ENCODE results near the gene ACP7. TPM values are rescaled to one million over a fixed set of nuclear protein-coding genes. Genes with fewer than 3 reads are reported as not detected.
"Not testable (repeated sequence)": the region's sequence is repeated elsewhere in the genome, so short reads cannot be mapped to it uniquely, and the experiment has no call there.

ACP7 gene
- total RNA-seq, 1 experiment from 2014 or later = 0.11 TPM

DNA sequence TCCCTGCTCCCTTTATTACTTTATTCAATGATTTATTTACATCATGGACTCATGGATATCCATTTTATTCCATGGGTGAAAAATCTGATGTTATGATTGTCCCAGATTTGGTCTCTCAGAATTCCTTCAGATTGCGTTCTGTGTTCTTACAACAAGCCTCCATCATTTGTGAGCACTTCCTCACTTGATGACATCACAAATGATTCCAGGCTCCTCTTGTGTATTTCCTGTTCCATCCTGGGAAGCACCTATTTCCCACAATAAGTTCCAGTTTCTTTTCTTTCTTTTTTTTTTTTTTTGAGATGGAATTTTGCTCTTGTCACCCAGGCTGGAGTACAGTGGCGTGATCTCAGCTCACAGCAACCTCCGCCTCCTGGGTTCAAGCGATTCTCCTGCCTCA is 6.7 kb downstream of the ACP7 start:
- Mint-ChIP-seq H3K27ac (no peak overlapping the region), H3K9me3 (peaks cover 11% of the 10 kb centered on the region), H3K4me3 (no peak overlapping the region), H3K36me3 (no peaks in the 10 kb centered on the region), H3K27me3 (ENCODE audit: low read depth) (peaks cover 37% of the 10 kb centered on the region), H3K4me1 (no peaks in the 10 kb centered on the region)
- DNase-seq (ENCODE audit: low spot score) (no peak), ATAC-seq (no peak)
- ChIA-PET POLR2A (interaction anchor here (0.6 kb wide), 1 partner anchor 8 kb away, joined by 4 read pairs; no protein-coding TSS in a partner anchor), CTCF (no interaction called here)
- TF ChIP-seq CBFB (CRISPR knock-in tag; IDR thresholded peaks at IDR 0.05; ENCODE audit: low read depth) = no peak
- TF ChIP-seq, protein P1, sequence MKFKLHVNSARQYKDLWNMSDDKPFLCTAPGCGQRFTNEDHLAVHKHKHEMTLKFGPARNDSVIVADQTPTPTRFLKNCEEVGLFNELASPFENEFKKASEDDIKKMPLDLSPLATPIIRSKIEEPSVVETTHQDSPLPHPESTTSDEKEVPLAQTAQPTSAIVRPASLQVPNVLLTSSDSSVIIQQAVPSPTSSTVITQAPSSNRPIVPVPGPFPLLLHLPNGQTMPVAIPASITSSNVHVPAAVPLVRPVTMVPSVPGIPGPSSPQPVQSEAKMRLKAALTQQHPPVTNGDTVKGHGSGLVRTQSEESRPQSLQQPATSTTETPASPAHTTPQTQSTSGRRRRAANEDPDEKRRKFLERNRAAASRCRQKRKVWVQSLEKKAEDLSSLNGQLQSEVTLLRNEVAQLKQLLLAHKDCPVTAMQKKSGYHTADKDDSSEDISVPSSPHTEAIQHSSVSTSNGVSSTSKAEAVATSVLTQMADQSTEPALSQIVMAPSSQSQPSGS (CRISPR knock-in tag; IDR thresholded peaks at IDR 0.05; ENCODE audit: borderline replicate concordance, low read depth) = no peak
- TF ChIP-seq, protein P2, sequence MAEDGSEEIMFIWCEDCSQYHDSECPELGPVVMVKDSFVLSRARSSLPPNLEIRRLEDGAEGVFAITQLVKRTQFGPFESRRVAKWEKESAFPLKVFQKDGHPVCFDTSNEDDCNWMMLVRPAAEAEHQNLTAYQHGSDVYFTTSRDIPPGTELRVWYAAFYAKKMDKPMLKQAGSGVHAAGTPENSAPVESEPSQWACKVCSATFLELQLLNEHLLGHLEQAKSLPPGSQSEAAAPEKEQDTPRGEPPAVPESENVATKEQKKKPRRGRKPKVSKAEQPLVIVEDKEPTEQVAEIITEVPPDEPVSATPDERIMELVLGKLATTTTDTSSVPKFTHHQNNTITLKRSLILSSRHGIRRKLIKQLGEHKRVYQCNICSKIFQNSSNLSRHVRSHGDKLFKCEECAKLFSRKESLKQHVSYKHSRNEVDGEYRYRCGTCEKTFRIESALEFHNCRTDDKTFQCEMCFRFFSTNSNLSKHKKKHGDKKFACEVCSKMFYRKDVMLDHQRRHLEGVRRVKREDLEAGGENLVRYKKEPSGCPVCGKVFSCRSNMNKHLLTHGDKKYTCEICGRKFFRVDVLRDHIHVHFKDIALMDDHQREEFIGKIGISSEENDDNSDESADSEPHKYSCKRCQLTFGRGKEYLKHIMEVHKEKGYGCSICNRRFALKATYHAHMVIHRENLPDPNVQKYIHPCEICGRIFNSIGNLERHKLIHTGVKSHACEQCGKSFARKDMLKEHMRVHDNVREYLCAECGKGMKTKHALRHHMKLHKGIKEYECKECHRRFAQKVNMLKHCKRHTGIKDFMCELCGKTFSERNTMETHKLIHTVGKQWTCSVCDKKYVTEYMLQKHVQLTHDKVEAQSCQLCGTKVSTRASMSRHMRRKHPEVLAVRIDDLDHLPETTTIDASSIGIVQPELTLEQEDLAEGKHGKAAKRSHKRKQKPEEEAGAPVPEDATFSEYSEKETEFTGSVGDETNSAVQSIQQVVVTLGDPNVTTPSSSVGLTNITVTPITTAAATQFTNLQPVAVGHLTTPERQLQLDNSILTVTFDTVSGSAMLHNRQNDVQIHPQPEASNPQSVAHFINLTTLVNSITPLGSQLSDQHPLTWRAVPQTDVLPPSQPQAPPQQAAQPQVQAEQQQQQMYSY (CRISPR knock-in tag; IDR thresholded peaks at IDR 0.05) = no peak

DNA sequence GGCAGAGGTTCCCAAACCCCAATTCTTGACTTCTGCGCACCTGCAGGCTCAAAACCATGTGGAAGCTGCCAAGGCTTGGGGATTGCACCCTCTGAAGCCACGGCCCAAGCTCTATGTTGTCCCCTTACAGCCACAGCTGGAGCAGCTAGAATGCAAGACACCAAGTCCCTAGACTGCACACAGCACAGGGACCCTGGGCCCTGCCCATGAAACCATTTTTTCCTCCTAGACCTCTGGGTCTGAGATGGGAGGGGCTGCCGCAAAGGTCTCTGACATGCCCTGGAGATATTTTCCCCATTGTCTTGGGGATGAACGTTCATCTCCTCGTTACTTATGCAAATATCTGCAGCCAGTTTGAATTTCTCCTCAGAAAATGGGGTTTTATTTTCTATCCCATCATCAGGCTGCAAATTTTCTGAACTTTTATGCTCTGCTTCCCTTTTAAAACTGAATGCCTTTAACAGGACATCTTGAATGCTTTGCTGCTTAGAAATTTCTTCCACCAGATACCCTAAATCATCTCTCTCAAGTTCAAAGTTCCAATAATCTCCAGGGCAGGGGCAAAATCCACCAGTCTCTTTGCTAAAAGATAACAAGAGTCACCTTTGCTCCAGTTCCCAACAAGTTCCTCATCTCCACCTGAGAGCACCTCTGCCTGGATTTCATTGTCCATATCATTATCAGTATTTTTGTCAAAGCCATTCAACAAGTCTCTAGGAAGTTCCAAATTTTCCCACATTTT is 11.8 kb downstream of the ACP7 start:
- POLR2A ChIA-PET; CTCF ChIA-PET; DNase-seq (ENCODE audit: low spot score); H3K36me3 Mint-ChIP-seq; H3K4me3 Mint-ChIP-seq; ATAC-seq; H3K27ac Mint-ChIP-seq; H3K4me1 Mint-ChIP-seq: not testable (repeated sequence)
- Mint-ChIP-seq H3K9me3 (peaks cover 18% of the 10 kb centered on the region), H3K27me3 (ENCODE audit: low read depth) (peaks cover 58% of the 10 kb centered on the region)

DNA sequence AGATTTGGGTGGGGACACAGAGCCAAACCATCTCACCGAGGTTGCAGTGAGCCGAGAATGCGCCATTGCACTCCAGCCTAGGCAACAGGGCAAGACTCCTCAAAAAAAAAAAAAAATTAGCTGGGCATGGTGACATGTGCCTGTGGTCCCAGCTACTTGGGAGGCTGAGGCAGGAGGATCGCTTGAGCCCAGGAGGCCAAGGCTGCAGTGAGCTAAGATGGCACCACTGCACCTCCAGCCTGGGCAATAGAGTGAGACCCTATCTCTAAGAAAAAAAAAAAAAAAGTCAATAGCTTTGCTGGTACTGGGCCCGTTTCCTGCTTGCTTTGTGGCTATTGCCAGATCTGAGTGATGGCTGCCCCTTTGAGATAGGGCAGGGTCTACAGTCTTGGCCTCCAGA is 13.1 kb downstream of the ACP7 start:
- ATAC-seq = no peak
- Mint-ChIP-seq H3K27ac (no peak overlapping the region), H3K4me3 (no peak overlapping the region), H3K27me3 (ENCODE audit: low read depth) (peaks cover 58% of the 10 kb centered on the region), H3K9me3 (peaks cover 18% of the 10 kb centered on the region), H3K4me1 (no peaks in the 10 kb centered on the region), H3K36me3 (peaks cover 5% of the 10 kb centered on the region)
- TF ChIP-seq, protein P3, sequence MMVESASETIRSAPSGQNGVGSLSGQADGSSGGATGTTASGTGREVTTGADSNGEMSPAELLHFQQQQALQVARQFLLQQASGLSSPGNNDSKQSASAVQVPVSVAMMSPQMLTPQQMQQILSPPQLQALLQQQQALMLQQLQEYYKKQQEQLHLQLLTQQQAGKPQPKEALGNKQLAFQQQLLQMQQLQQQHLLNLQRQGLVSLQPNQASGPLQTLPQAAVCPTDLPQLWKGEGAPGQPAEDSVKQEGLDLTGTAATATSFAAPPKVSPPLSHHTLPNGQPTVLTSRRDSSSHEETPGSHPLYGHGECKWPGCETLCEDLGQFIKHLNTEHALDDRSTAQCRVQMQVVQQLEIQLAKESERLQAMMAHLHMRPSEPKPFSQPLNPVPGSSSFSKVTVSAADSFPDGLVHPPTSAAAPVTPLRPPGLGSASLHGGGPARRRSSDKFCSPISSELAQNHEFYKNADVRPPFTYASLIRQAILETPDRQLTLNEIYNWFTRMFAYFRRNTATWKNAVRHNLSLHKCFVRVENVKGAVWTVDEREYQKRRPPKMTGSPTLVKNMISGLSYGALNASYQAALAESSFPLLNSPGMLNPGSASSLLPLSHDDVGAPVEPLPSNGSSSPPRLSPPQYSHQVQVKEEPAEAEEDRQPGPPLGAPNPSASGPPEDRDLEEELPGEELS (CRISPR knock-in tag; IDR thresholded peaks at IDR 0.05) = no peak
- no peak for TF ChIP-seq TEAD4 (CRISPR knock-in tag; IDR thresholded peaks at IDR 0.05)
- no peak for TF ChIP-seq GTF2I (CRISPR knock-in tag; conservative IDR thresholded peaks at IDR 0.05)
- TF ChIP-seq, protein P4, sequence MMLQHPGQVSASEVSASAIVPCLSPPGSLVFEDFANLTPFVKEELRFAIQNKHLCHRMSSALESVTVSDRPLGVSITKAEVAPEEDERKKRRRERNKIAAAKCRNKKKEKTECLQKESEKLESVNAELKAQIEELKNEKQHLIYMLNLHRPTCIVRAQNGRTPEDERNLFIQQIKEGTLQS (CRISPR knock-in tag; conservative IDR thresholded peaks at IDR 0.05) = no peak
- no peak for TF ChIP-seq ZNF232 (CRISPR knock-in tag; IDR thresholded peaks at IDR 0.05)
- TF ChIP-seq NFATC4 (CRISPR knock-in tag; IDR thresholded peaks at IDR 0.05) = no peak
- POLR2A ChIA-PET = interaction anchor here (1.5 kb wide), 1 partner anchor 15 kb away, joined by 4 read pairs; no protein-coding TSS in a partner anchor
- CTCF ChIA-PET = interaction anchor here (1.8 kb wide), 1 partner anchor 15 kb away, joined by 3 read pairs; no protein-coding TSS in a partner anchor
- no peak for DNase-seq (ENCODE audit: low spot score)

DNA sequence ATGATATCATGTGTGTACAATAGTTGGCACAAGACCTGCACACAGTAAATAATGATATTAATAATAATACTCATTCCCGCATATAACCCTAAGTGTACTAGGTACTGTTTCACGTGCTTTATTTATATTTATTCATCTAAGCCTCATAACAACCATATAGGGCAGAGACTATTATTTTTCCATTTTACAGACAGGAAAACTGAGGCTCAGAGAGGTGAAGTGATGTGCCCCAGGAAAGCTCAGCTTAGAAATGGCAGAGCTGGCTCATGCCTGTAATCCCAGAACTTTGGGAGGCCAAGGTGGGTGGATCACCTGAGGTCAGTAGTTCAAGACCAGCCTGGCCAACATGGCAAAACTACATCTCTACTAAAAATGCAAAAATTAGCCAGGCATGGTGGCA is 13.6 kb downstream of the ACP7 start:
- H3K27ac Mint-ChIP-seq = no peak overlapping the region
- TF ChIP-seq, protein P5, sequence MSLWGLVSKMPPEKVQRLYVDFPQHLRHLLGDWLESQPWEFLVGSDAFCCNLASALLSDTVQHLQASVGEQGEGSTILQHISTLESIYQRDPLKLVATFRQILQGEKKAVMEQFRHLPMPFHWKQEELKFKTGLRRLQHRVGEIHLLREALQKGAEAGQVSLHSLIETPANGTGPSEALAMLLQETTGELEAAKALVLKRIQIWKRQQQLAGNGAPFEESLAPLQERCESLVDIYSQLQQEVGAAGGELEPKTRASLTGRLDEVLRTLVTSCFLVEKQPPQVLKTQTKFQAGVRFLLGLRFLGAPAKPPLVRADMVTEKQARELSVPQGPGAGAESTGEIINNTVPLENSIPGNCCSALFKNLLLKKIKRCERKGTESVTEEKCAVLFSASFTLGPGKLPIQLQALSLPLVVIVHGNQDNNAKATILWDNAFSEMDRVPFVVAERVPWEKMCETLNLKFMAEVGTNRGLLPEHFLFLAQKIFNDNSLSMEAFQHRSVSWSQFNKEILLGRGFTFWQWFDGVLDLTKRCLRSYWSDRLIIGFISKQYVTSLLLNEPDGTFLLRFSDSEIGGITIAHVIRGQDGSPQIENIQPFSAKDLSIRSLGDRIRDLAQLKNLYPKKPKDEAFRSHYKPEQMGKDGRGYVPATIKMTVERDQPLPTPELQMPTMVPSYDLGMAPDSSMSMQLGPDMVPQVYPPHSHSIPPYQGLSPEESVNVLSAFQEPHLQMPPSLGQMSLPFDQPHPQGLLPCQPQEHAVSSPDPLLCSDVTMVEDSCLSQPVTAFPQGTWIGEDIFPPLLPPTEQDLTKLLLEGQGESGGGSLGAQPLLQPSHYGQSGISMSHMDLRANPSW (CRISPR knock-in tag; conservative IDR thresholded peaks at IDR 0.05; ENCODE audit: low read depth) = no peak
- TF ChIP-seq, protein P3 (CRISPR knock-in tag; IDR thresholded peaks at IDR 0.05) = no peak
- TF ChIP-seq, protein P6, sequence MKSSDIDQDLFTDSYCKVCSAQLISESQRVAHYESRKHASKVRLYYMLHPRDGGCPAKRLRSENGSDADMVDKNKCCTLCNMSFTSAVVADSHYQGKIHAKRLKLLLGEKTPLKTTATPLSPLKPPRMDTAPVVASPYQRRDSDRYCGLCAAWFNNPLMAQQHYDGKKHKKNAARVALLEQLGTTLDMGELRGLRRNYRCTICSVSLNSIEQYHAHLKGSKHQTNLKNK (CRISPR knock-in tag; IDR thresholded peaks at IDR 0.05) = no peak
- no peak for TF ChIP-seq GTF2I (CRISPR knock-in tag; conservative IDR thresholded peaks at IDR 0.05)
- TF ChIP-seq, protein P7, sequence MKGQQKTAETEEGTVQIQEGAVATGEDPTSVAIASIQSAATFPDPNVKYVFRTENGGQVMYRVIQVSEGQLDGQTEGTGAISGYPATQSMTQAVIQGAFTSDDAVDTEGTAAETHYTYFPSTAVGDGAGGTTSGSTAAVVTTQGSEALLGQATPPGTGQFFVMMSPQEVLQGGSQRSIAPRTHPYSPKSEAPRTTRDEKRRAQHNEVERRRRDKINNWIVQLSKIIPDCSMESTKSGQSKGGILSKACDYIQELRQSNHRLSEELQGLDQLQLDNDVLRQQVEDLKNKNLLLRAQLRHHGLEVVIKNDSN (CRISPR knock-in tag; IDR thresholded peaks at IDR 0.05) = no peak

More for the DNA sequence above, 13.6 kb downstream of the ACP7 start:
- Mint-ChIP-seq H3K27me3 (ENCODE audit: low read depth) (peaks cover 55% of the 10 kb centered on the region), H3K36me3 (peaks cover 5% of the 10 kb centered on the region), H3K9me3 (peaks cover 18% of the 10 kb centered on the region), H3K4me1 (no peaks in the 10 kb centered on the region), H3K4me3 (no peak overlapping the region)
- POLR2A ChIA-PET = interaction anchor here (1.5 kb wide), 1 partner anchor 15 kb away, joined by 4 read pairs; no protein-coding TSS in a partner anchor
- DNase-seq (ENCODE audit: low spot score) (no peak), ATAC-seq (no peak)
- CTCF ChIA-PET = interaction anchor here (0.6 to 2.1 kb wide), 8 partner anchors 8 to 483 kb away, joined by 3 to 16 read pairs (median 4); no protein-coding TSS in a partner anchor
